WTC11 (cell line): ENCODE results near the gene P3H2. TPM values are rescaled to one million over a fixed set of nuclear protein-coding genes. Genes with fewer than 3 reads are reported as not detected.
A peak's percentile ranks its signal among the peaks of the same experiment; 100 is the strongest.

Experiments
- ATAC-seq: fragments of 200-7000 bp; cut with Tn5 transposase; 2 replicates; pipeline ENCODE4 v1.10.0; 2021; ENCODE audit warnings: mild to moderate bottlenecking, moderate library complexity
- CTCF ChIA-PET: fragments of 300-600 bp; sonication (Branson Sonifier 250); formaldehyde crosslinking; loops from one replicate; lab custom pipeline; 2021; ENCODE audit warnings: antibody characterized with exemption; lab: Charles Lee
- POLR2A ChIA-PET: fragments of 350-600 bp; sonication (Branson Sonifier 250); formaldehyde crosslinking; loops from one replicate; lab custom pipeline; 2021; ENCODE audit warnings: antibody characterized with exemption; lab: Charles Lee
- DNase-seq: peaks from one replicate; pipeline ENCODE4 v3.0.0; 2021; ENCODE audit warnings: low spot score
- H3K27ac Mint-ChIP-seq: 2 replicates; pipeline ENCODE4 v1.8.0; 2021; ENCODE audit warnings: mixed read lengths
- H3K27me3 Mint-ChIP-seq: 2 replicates; pipeline ENCODE4 v1.8.0; 2021; ENCODE audit warnings: low read depth, mild to moderate bottlenecking, moderate library complexity, mixed read lengths
- H3K36me3 Mint-ChIP-seq: 2 replicates; pipeline ENCODE4 v1.8.0; 2021; ENCODE audit warnings: mixed read lengths
- H3K4me1 Mint-ChIP-seq: 2 replicates; pipeline ENCODE4 v1.8.0; 2022; ENCODE audit warnings: mixed read lengths
- H3K4me3 Mint-ChIP-seq: 2 replicates; pipeline ENCODE4 v1.8.0; 2021; ENCODE audit warnings: mild to moderate bottlenecking, moderate library complexity, mixed read lengths
- H3K9me3 Mint-ChIP-seq: 2 replicates; pipeline ENCODE4 v1.8.0; 2021; ENCODE audit warnings: mixed read lengths
- CREM ChIP-seq: sonication (generic); formaldehyde crosslinking; IDR thresholded peaks from 2 replicates; pipeline ENCODE4 v1.8.1; 2022; ENCODE audit warnings: mild to moderate bottlenecking, missing genetic modification reagents, moderate library complexity
- ELF4 ChIP-seq: sonication (generic); formaldehyde crosslinking; IDR thresholded peaks from 2 replicates; pipeline ENCODE4 v1.8.1; 2022; ENCODE audit warnings: low read depth, mild to moderate bottlenecking, moderate library complexity, missing genetic modification reagents
- GABPB1 ChIP-seq: sonication (generic); formaldehyde crosslinking; IDR thresholded peaks from 2 replicates; pipeline ENCODE4 v1.8.1; 2023; ENCODE audit warnings: mild to moderate bottlenecking, missing genetic modification reagents
- NR2C2 ChIP-seq: sonication (generic); formaldehyde crosslinking; IDR thresholded peaks from 2 replicates; pipeline ENCODE4 v1.8.0; 2022; ENCODE audit warnings: mild to moderate bottlenecking, missing genetic modification reagents
- RELA ChIP-seq: sonication (generic); formaldehyde crosslinking; IDR thresholded peaks from 2 replicates; pipeline ENCODE4 v1.8.1; 2022; ENCODE audit warnings: missing genetic modification reagents, mild to moderate bottlenecking, borderline replicate concordance
- RORB ChIP-seq: fragments of 250-450 bp; sonication (Bioruptor Pico); IDR thresholded peaks from 2 replicates; pipeline ENCODE4 v1.9.0; 2021; ENCODE audit warnings: mild to moderate bottlenecking
- SMAD4 ChIP-seq: sonication (generic); formaldehyde crosslinking; IDR thresholded peaks from 2 replicates; pipeline ENCODE4 v1.8.0; 2022; ENCODE audit warnings: mild to moderate bottlenecking, missing genetic modification reagents
- ZNF219 ChIP-seq: sonication (generic); formaldehyde crosslinking; IDR thresholded peaks from 2 replicates; pipeline ENCODE4 v1.8.0; 2023; ENCODE audit warnings: missing genetic modification reagents, mild to moderate bottlenecking, borderline replicate concordance
- total RNA-seq: library from RNA; stranded (reverse); gene quantifications from 3 replicates; pipeline ENCODE4 v1.2.3, GENCODE V29; 2021
- TF ChIP-seq, protein P1 (sequence below): sonication (generic); formaldehyde crosslinking; IDR thresholded peaks from 2 replicates; pipeline ENCODE4 v1.8.1; 2022; ENCODE audit warnings: missing genetic modification reagents, borderline replicate concordance
- TF ChIP-seq, protein P2 (sequence below): sonication (generic); formaldehyde crosslinking; IDR thresholded peaks from 2 replicates; pipeline ENCODE4 v1.8.0; 2022; ENCODE audit warnings: mild to moderate bottlenecking, missing genetic modification reagents
- TF ChIP-seq, protein P3 (sequence below): sonication (generic); formaldehyde crosslinking; IDR thresholded peaks from 2 replicates; pipeline ENCODE4 v1.8.0; 2022; ENCODE audit warnings: mild to moderate bottlenecking, missing genetic modification reagents
- TF ChIP-seq, protein P4 (sequence below): fragments of 250-450 bp; sonication (Bioruptor Pico); IDR thresholded peaks from 2 replicates; pipeline ENCODE4 v1.9.0; 2021; ENCODE audit warnings: moderate library complexity, mild to moderate bottlenecking, inconsistent platforms, borderline replicate concordance
- TF ChIP-seq, protein P5 (sequence below): sonication (generic); formaldehyde crosslinking; conservative IDR thresholded peaks from 2 replicates; pipeline ENCODE4 v1.8.1; 2023; ENCODE audit warnings: mild to moderate bottlenecking, low read depth, missing genetic modification reagents, moderate library complexity
- TF ChIP-seq, protein P6 (sequence below): sonication (generic); formaldehyde crosslinking; IDR thresholded peaks from 2 replicates; pipeline ENCODE4 v1.8.0; 2022; ENCODE audit warnings: mild to moderate bottlenecking, missing genetic modification reagents
- TF ChIP-seq, protein P7 (sequence below): fragments of 250-450 bp; sonication (Bioruptor Pico); IDR thresholded peaks from 2 replicates; pipeline ENCODE4 v1.9.0; 2021; ENCODE audit warnings: mild to moderate bottlenecking
- TF ChIP-seq, protein P8 (sequence below): fragments of 250-450 bp; sonication (Bioruptor Pico); conservative IDR thresholded peaks from 2 replicates; pipeline ENCODE4 v1.9.0; 2021; ENCODE audit warnings: mild to moderate bottlenecking
- TF ChIP-seq, protein P9 (sequence below): sonication (generic); formaldehyde crosslinking; IDR thresholded peaks from 2 replicates; pipeline ENCODE4 v1.8.1; 2023; ENCODE audit warnings: mild to moderate bottlenecking, missing genetic modification reagents

P3H2 gene
- total RNA-seq, 1 experiment from 2014 or later = 29.4 TPM

DNA sequence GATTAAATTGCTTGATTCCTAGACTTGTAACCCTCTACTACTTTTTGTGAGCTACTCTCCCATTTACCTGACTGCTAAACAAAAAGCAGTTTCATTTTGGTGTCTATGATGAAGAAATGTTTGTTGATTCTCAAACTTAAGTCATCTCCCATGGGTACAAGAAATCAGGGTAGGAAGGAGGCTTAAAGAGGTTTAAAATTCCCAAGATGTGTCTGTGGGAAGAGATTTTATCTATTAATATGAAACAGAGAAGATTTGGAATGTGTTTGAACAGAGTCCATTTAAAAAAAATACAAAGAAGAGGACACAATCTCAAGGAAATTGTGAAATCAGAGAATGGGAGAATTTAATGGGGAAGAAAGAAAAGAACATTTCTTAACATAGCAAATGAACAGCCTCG lies 14.8 kb downstream of the P3H2 start (continued):
- no peak for TF ChIP-seq ZNF219 (CRISPR knock-in tag)
- TF ChIP-seq, protein P1, sequence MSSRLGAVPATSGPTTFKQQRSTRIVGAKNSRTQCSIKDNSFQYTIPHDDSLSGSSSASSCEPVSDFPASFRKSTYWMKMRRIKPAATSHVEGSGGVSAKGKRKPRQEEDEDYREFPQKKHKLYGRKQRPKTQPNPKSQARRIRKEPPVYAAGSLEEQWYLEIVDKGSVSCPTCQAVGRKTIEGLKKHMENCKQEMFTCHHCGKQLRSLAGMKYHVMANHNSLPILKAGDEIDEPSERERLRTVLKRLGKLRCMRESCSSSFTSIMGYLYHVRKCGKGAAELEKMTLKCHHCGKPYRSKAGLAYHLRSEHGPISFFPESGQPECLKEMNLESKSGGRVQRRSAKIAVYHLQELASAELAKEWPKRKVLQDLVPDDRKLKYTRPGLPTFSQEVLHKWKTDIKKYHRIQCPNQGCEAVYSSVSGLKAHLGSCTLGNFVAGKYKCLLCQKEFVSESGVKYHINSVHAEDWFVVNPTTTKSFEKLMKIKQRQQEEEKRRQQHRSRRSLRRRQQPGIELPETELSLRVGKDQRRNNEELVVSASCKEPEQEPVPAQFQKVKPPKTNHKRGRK (CRISPR knock-in tag) = no peak
- TF ChIP-seq, protein P2, sequence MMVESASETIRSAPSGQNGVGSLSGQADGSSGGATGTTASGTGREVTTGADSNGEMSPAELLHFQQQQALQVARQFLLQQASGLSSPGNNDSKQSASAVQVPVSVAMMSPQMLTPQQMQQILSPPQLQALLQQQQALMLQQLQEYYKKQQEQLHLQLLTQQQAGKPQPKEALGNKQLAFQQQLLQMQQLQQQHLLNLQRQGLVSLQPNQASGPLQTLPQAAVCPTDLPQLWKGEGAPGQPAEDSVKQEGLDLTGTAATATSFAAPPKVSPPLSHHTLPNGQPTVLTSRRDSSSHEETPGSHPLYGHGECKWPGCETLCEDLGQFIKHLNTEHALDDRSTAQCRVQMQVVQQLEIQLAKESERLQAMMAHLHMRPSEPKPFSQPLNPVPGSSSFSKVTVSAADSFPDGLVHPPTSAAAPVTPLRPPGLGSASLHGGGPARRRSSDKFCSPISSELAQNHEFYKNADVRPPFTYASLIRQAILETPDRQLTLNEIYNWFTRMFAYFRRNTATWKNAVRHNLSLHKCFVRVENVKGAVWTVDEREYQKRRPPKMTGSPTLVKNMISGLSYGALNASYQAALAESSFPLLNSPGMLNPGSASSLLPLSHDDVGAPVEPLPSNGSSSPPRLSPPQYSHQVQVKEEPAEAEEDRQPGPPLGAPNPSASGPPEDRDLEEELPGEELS (CRISPR knock-in tag) = no peak
- TF ChIP-seq, protein P3, sequence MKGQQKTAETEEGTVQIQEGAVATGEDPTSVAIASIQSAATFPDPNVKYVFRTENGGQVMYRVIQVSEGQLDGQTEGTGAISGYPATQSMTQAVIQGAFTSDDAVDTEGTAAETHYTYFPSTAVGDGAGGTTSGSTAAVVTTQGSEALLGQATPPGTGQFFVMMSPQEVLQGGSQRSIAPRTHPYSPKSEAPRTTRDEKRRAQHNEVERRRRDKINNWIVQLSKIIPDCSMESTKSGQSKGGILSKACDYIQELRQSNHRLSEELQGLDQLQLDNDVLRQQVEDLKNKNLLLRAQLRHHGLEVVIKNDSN (CRISPR knock-in tag) = no peak
- no peak for TF ChIP-seq RELA (CRISPR knock-in tag)
- TF ChIP-seq, protein P4, sequence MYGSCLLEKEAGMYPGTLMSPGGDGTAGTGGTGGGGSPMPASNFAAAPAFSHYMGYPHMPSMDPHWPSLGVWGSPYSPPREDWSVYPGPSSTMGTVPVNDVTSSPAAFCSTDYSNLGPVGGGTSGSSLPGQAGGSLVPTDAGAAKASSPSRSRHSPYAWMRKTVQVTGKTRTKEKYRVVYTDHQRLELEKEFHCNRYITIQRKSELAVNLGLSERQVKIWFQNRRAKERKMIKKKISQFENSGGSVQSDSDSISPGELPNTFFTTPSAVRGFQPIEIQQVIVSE (CRISPR knock-in tag) = no peak
- no peak for TF ChIP-seq GABPB1 (CRISPR knock-in tag)
- TF ChIP-seq, protein P5, sequence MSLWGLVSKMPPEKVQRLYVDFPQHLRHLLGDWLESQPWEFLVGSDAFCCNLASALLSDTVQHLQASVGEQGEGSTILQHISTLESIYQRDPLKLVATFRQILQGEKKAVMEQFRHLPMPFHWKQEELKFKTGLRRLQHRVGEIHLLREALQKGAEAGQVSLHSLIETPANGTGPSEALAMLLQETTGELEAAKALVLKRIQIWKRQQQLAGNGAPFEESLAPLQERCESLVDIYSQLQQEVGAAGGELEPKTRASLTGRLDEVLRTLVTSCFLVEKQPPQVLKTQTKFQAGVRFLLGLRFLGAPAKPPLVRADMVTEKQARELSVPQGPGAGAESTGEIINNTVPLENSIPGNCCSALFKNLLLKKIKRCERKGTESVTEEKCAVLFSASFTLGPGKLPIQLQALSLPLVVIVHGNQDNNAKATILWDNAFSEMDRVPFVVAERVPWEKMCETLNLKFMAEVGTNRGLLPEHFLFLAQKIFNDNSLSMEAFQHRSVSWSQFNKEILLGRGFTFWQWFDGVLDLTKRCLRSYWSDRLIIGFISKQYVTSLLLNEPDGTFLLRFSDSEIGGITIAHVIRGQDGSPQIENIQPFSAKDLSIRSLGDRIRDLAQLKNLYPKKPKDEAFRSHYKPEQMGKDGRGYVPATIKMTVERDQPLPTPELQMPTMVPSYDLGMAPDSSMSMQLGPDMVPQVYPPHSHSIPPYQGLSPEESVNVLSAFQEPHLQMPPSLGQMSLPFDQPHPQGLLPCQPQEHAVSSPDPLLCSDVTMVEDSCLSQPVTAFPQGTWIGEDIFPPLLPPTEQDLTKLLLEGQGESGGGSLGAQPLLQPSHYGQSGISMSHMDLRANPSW (CRISPR knock-in tag) = no peak
- TF ChIP-seq NR2C2 (CRISPR knock-in tag) = no peak
- TF ChIP-seq, protein P6, sequence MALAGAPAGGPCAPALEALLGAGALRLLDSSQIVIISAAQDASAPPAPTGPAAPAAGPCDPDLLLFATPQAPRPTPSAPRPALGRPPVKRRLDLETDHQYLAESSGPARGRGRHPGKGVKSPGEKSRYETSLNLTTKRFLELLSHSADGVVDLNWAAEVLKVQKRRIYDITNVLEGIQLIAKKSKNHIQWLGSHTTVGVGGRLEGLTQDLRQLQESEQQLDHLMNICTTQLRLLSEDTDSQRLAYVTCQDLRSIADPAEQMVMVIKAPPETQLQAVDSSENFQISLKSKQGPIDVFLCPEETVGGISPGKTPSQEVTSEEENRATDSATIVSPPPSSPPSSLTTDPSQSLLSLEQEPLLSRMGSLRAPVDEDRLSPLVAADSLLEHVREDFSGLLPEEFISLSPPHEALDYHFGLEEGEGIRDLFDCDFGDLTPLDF (CRISPR knock-in tag) = no peak
- no peak for TF ChIP-seq SMAD4 (CRISPR knock-in tag)

DNA sequence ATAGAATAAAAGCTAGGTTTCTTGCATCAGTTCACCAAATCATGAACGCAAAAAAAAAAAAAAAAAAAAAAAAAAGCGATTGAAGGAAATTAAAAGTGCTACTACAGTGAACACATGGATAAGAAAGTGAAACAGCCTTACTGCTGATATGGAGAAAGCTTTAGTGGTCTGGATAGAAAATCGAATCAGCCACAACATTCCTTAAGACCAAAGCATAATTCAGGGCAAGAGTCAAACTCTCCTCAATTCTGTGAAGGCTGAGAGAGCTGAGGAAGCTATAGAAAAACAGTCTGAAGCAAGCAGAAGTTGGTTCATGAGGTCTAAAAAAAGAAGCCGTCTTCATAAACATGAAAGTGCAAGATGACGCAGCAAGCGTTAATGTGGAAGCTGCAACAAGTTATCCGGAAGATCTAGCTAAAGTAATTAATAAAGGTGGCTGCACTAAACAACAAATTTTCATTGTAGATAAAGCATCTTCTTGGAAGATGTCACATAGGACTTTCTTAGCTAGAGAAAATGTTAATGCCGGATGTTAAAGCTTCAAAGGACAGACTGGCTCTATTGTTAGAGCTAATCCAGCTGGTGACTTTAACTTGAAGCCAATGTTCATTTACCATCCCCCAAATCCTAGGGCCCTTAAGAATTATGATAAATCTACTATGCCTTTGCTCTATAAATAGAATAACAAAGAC lies 19.2 kb downstream of the P3H2 start:
- Mint-ChIP-seq H3K27ac (no peak overlapping the region; the same call in 1 of the 2 replicates), H3K36me3 (no peaks in the 10 kb centered on the region; the same call in 1 of the 2 replicates), H3K27me3 (no peaks in the 10 kb centered on the region; the same call in 1 of the 2 replicates), H3K4me1 (peaks cover 45% of the 10 kb centered on the region), H3K9me3 (no peaks in the 10 kb centered on the region), H3K4me3 (no peak overlapping the region)
- CTCF ChIA-PET = interaction anchor here (0.6 to 1.7 kb wide), 8 partner anchors 12 to 412 kb away, joined by 3 to 6 read pairs (median 3); no protein-coding TSS in a partner anchor
- ATAC-seq = 0 out of 2 replicates have a peak, but pooled peaks have one; percentile 26
- no peak for DNase-seq
- POLR2A ChIA-PET = interaction anchor here (0.6 to 0.7 kb wide), 3 partner anchors 8 to 1060 kb away, joined by 3 to 7 read pairs (median 6); no protein-coding TSS in a partner anchor
- TF ChIP-seq, protein P7, sequence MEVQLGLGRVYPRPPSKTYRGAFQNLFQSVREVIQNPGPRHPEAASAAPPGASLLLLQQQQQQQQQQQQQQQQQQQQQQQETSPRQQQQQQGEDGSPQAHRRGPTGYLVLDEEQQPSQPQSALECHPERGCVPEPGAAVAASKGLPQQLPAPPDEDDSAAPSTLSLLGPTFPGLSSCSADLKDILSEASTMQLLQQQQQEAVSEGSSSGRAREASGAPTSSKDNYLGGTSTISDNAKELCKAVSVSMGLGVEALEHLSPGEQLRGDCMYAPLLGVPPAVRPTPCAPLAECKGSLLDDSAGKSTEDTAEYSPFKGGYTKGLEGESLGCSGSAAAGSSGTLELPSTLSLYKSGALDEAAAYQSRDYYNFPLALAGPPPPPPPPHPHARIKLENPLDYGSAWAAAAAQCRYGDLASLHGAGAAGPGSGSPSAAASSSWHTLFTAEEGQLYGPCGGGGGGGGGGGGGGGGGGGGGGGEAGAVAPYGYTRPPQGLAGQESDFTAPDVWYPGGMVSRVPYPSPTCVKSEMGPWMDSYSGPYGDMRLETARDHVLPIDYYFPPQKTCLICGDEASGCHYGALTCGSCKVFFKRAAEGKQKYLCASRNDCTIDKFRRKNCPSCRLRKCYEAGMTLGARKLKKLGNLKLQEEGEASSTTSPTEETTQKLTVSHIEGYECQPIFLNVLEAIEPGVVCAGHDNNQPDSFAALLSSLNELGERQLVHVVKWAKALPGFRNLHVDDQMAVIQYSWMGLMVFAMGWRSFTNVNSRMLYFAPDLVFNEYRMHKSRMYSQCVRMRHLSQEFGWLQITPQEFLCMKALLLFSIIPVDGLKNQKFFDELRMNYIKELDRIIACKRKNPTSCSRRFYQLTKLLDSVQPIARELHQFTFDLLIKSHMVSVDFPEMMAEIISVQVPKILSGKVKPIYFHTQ (CRISPR knock-in tag) = no peak
- TF ChIP-seq ELF4 (no peak), SMAD4 (CRISPR knock-in tag) (no peak), RORB (CRISPR knock-in tag) (no peak), CREM (no peak)
- TF ChIP-seq, protein P8, sequence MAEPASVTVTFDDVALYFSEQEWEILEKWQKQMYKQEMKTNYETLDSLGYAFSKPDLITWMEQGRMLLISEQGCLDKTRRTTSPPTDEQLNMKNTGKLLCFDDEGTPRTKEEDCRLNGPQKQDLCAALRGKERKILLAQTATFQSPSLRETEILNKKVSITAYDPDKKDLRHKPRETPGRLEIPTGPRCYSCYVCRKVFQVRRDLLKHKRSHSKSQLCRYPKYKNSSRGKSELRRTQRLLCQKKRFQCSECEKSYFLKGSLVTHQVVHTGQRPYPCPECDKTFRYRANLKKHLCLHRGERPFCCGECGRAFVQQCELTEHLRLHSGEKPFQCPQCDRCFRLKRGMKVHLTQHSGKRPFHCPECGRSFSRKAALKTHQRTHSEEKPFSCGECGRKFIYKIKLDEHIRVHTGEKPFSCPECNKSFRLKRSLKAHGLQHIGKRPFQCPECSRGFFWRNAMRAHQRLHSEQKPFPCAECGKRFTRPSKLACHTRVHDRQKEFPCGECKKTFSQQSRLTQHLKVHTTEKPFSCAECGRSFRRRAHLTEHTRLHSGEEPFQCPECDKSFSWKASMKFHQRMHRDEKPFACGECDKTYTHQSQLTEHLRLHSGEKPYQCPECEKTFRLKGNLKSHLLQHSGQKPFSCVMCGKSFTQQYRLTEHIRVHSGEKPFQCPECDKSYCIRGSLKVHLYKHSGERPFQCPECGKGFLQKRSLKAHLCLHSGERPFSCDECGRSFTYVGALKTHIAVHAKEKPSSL (CRISPR knock-in tag) = no peak
- TF ChIP-seq, protein P9, sequence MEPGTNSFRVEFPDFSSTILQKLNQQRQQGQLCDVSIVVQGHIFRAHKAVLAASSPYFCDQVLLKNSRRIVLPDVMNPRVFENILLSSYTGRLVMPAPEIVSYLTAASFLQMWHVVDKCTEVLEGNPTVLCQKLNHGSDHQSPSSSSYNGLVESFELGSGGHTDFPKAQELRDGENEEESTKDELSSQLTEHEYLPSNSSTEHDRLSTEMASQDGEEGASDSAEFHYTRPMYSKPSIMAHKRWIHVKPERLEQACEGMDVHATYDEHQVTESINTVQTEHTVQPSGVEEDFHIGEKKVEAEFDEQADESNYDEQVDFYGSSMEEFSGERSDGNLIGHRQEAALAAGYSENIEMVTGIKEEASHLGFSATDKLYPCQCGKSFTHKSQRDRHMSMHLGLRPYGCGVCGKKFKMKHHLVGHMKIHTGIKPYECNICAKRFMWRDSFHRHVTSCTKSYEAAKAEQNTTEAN (CRISPR knock-in tag) = no peak
